AG04449 (cell line): ENCODE measurements around the gene CAMP.
"Not testable (repeated sequence)": the region's sequence is repeated elsewhere in the genome, so short reads cannot be mapped to it uniquely, and the experiment has no call there.

Source experiments
- CTCF ChIA-PET: fragments of 350-600 bp; formaldehyde crosslinking; extraction: SDS; loops from one replicate; lab custom pipeline; 2021; ENCODE audit warnings: antibody characterized with exemption; lab: Yijun Ruan, JAX
- POLR2A ChIA-PET: fragments of 400-600, 350-600 bp; formaldehyde crosslinking; extraction: SDS; loops from one replicate; lab custom pipeline; 2020; ENCODE audit warnings: antibody characterized with exemption, inconsistent platforms; lab: Yijun Ruan, JAX
- DNase-seq: peaks from one replicate; pipeline ENCODE4 v3.0.0-alpha.2; 2010; ENCODE audit warnings: low read depth, low spot score
- H3K4me3 ChIP-seq: 2 replicates; pipeline ENCODE4 v1.5.1; 2011; ENCODE audit warnings: low read depth, mild to moderate bottlenecking, control low read depth, low read length
- CTCF ChIP-seq: IDR thresholded peaks from one replicate; pipeline ENCODE4 v1.5.1; 2011; ENCODE audit warnings: mild to moderate bottlenecking, moderate library complexity, low read length, control low read depth, inconsistent platforms; ENCODE audit not compliant: insufficient read depth; ENCODE audit errors: missing control alignments

Gene CAMP

GRCh38 chr3:48208076-48208475 is 15.2 kb upstream of the CAMP start:
- TF ChIP-seq CTCF, result no peak
- POLR2A ChIA-PET, result no interaction called here
- no peak for DNase-seq

GRCh38 chr3:48209445-48209844 is 13.8 kb upstream of the CAMP start:
- H3K4me3 ChIP-seq, result no peak overlapping the region
- POLR2A ChIA-PET, result no interaction called here
- no peak for TF ChIP-seq CTCF
- DNase-seq, result no peak
- CTCF ChIA-PET, result interaction anchor here (0.5 to 1.4 kb wide), 3 partner anchors 15 to 226 kb away, joined by 3 to 4 read pairs (median 4); no protein-coding TSS in a partner anchor

More at GRCh38 chr3:48208076-48208475, 15.2 kb upstream of the CAMP start:
- H3K4me3 ChIP-seq, result no peak overlapping the region
- CTCF ChIA-PET, result interaction anchor here (1.1 to 6.0 kb wide), 3 partner anchors 14 to 23 kb away, joined by 3 to 34 read pairs (median 3); no protein-coding TSS in a partner anchor

GRCh38 chr3:48210534-48210933 is 12.8 kb upstream of the CAMP start:
- H3K4me3 ChIP-seq, POLR2A ChIA-PET, CTCF ChIA-PET, DNase-seq: not testable (repeated sequence)

- CTCF ChIA-PET, H3K4me3 ChIP-seq, POLR2A ChIA-PET, DNase-seq: not testable (repeated sequence)
These were observed 11.5 kb upstream of the CAMP start for GRCh38 chr3:48211776-48212175.

GRCh38 chr3:48214225-48214624 is 9.1 kb upstream of the CAMP start:
- DNase-seq, result no peak
- POLR2A ChIA-PET, result no interaction called here
- no peak for TF ChIP-seq CTCF
- CTCF ChIA-PET, result interaction anchor here (1.1 kb wide), 1 partner anchor 24 kb away, joined by 3 read pairs; no protein-coding TSS in a partner anchor
- no peak overlapping the region for H3K4me3 ChIP-seq

GRCh38 chr3:48215019-48215418 is 8.3 kb upstream of the CAMP start:
- no peak for TF ChIP-seq CTCF
- DNase-seq, result no peak
- ChIA-PET CTCF (interaction anchor here (1.1 kb wide), 1 partner anchor 25 kb away, joined by 3 read pairs; no protein-coding TSS in a partner anchor), POLR2A (no interaction called here)
- H3K4me3 ChIP-seq, result no peak overlapping the region

GRCh38 chr3:48215466-48215865 is 7.8 kb upstream of the CAMP start:
- no peak for DNase-seq
- no peak overlapping the region for H3K4me3 ChIP-seq
- TF ChIP-seq CTCF, result no peak
- POLR2A ChIA-PET, result no interaction called here
- CTCF ChIA-PET, result interaction anchor here (1.0 to 1.1 kb wide), 2 partner anchors 10 to 25 kb away, joined by 3 to 4 read pairs; no protein-coding TSS in a partner anchor
